DOHH2 (cell line): ENCODE data around the gene TPP1.

Experiments used
- H3F3A ChIP-seq: fragments of 200-600 bp; sonication (generic), shearing (Covaris generic); 2 replicates; pipeline ENCODE4 v1.6.0; 2016; ENCODE audit warnings: antibody characterized with exemption, mild to moderate bottlenecking; ENCODE audit not compliant: control insufficient read depth, insufficient read depth
- H3K27ac ChIP-seq: fragments of 200-600 bp; sonication (generic); 2 replicates; pipeline ENCODE4 v1.5.1; 2014; ENCODE audit warnings: low read depth, mild to moderate bottlenecking, low read length, moderate library complexity
- H3K27me3 ChIP-seq: fragments of 200-600 bp; sonication (generic); 2 replicates; pipeline ENCODE4 v1.6.1; 2014; ENCODE audit warnings: mild to moderate bottlenecking, low read length, mixed read lengths; ENCODE audit not compliant: control insufficient read depth
- H3K36me3 ChIP-seq: fragments of 200-600 bp; sonication (generic); 2 replicates; pipeline ENCODE4 v1.6.1; 2014; ENCODE audit warnings: mild to moderate bottlenecking, low read length, moderate library complexity, mixed read lengths; ENCODE audit not compliant: control insufficient read depth
- H3K4me1 ChIP-seq: fragments of 200-600 bp; sonication (generic); 2 replicates; pipeline ENCODE4 v1.6.1; 2014; ENCODE audit warnings: mild to moderate bottlenecking, low read length, mixed read lengths; ENCODE audit not compliant: control insufficient read depth
- H3K4me2 ChIP-seq: fragments of 200-600 bp; sonication (generic); 2 replicates; pipeline ENCODE4 v1.6.0; 2014; ENCODE audit warnings: mild to moderate bottlenecking, low read length, moderate library complexity
- H3K4me3 ChIP-seq: fragments of 200-600 bp; sonication (generic); 2 replicates; pipeline ENCODE4 v1.5.1; 2014; ENCODE audit warnings: mild to moderate bottlenecking, low read length, mixed read lengths
- H3K79me2 ChIP-seq: fragments of 200-600 bp; sonication (generic); 2 replicates; pipeline ENCODE4 v1.6.1; 2014; ENCODE audit warnings: mild to moderate bottlenecking, low read length, mixed read lengths; ENCODE audit not compliant: control insufficient read depth
- H3K9me2 ChIP-seq: fragments of 200-600 bp; sonication (generic); replicated peaks from 2 replicates; pipeline ENCODE4 v1.6.1; 2014; ENCODE audit warnings: mild to moderate bottlenecking, low read length, mixed read lengths; ENCODE audit not compliant: control insufficient read depth
- H3K9me3 ChIP-seq: fragments of 200-600 bp; sonication (generic); 2 replicates; pipeline ENCODE4 v1.6.1; 2014; ENCODE audit warnings: antibody characterized with exemption, low read length, mixed read lengths; ENCODE audit not compliant: control insufficient read depth, insufficient read depth
- H4K20me1 ChIP-seq: fragments of 200-600 bp; sonication (generic); 2 replicates; pipeline ENCODE4 v1.6.0; 2014; ENCODE audit warnings: low read depth, mild to moderate bottlenecking, antibody characterized with exemption, low read length, moderate library complexity; ENCODE audit not compliant: control insufficient read depth, insufficient read depth
- EZH2phosphoT487 ChIP-seq: fragments of 200-600 bp; sonication (generic); IDR thresholded peaks from 2 replicates; pipeline ENCODE4 v1.6.1; 2017; ENCODE audit warnings: borderline replicate concordance, mild to moderate bottlenecking, antibody characterized with exemption, low read length, moderate library complexity, mixed read lengths
- TF ChIP-seq, protein P1 (sequence below): fragments of 200-600 bp; sonication (generic); IDR thresholded peaks from one replicate; pipeline ENCODE4 v1.5.1; 2014; ENCODE audit warnings: antibody characterized with exemption, mild to moderate bottlenecking, low read depth, low read length; ENCODE audit not compliant: poor library complexity, severe bottlenecking

Gene TPP1

DNA sequence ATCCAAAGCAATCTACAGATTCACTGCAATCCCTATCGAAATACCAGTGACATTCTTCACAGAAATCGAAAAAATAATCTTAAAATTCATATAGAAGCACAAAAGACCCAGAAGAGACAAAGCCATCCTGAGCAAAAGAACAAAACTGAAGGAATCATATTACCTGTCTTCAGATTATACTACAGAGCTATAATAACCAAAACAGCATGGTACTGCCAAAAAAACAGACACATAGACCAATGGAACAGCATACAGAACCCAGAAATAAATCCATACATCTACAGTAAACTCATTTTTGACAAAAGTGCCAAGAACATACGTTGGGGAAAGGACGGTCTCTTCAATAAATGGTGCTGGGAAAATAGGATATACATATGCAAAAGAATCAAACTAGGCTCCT lies 34.7 kb downstream of the TPP1 start:
- no peak overlapping the region for H3K27ac ChIP-seq
- peaks cover 13% of the 10 kb centered on the region for H3K36me3 ChIP-seq
- H4K20me1 ChIP-seq, result no peaks in the 10 kb centered on the region
- no peaks in the 10 kb centered on the region for H3K9me2 ChIP-seq
- H3F3A ChIP-seq, result 0 out of 2 replicates have a peak, but pooled peaks cover 4% of the 10 kb centered on the region
- H3K4me1 ChIP-seq, result no peaks in the 10 kb centered on the region
- H3K4me3 ChIP-seq, result no peak overlapping the region
- no peak overlapping the region for H3K4me2 ChIP-seq
- H3K27me3 ChIP-seq, result no peaks in the 10 kb centered on the region
- peaks cover 27% of the 10 kb centered on the region for H3K79me2 ChIP-seq
- H3K9me3 ChIP-seq, result peaks cover 14% of the 10 kb centered on the region
- TF ChIP-seq, protein P1, sequence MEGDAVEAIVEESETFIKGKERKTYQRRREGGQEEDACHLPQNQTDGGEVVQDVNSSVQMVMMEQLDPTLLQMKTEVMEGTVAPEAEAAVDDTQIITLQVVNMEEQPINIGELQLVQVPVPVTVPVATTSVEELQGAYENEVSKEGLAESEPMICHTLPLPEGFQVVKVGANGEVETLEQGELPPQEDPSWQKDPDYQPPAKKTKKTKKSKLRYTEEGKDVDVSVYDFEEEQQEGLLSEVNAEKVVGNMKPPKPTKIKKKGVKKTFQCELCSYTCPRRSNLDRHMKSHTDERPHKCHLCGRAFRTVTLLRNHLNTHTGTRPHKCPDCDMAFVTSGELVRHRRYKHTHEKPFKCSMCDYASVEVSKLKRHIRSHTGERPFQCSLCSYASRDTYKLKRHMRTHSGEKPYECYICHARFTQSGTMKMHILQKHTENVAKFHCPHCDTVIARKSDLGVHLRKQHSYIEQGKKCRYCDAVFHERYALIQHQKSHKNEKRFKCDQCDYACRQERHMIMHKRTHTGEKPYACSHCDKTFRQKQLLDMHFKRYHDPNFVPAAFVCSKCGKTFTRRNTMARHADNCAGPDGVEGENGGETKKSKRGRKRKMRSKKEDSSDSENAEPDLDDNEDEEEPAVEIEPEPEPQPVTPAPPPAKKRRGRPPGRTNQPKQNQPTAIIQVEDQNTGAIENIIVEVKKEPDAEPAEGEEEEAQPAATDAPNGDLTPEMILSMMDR, result no peak
- TF ChIP-seq EZH2phosphoT487, result no peak

DNA sequence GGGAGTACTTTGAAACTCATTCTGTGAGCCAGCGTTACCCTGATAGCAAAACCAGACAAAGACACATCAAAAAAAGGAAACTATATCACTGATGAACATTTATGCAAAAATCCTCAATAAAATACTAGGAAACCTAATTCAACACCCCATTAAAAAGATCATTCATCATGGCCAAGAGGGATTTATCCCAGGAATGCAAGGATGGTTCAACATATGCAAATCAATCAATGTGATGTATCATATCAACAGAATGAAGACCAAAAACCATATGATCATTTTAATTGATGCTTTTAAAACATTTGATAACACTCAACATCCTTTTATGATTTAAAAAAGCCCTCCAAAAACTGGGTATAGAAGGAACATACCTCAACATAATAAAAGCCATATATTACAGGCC lies 35.6 kb downstream of the TPP1 start:
- no peaks in the 10 kb centered on the region for H3K4me1 ChIP-seq
- no peaks in the 10 kb centered on the region for H3F3A ChIP-seq
- H3K9me3 ChIP-seq, result peaks cover 14% of the 10 kb centered on the region
- H3K4me2 ChIP-seq, result no peak overlapping the region
- peaks cover 13% of the 10 kb centered on the region for H3K36me3 ChIP-seq
- H3K27me3 ChIP-seq, result no peaks in the 10 kb centered on the region
- H3K27ac ChIP-seq, result no peak overlapping the region
- H3K9me2 ChIP-seq, result no peaks in the 10 kb centered on the region
- H3K4me3 ChIP-seq, result no peak overlapping the region
- H4K20me1 ChIP-seq, result no peaks in the 10 kb centered on the region
- peaks cover 27% of the 10 kb centered on the region for H3K79me2 ChIP-seq
- TF ChIP-seq, protein P1, result no peak
- no peak for TF ChIP-seq EZH2phosphoT487

DNA sequence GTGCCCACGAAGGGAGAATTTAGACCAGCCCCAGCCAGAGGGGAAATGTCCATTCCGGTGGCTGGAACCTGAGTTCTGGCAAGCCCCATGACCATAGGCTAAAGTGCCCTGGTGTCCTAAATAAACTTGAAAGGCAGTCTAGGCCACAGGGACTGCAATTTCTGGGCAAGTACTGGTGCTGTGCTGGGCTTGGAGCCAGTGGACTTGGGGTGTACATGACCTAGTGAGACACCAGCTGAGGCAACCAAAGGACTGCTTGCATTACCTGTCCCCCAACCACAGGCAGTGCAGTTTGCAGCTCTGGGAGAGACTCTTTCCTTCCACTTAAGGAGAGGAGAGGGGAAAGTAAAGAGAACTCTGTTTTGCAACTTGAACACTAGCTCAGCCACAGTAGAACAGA lies 39.5 kb downstream of the TPP1 start:
- TF ChIP-seq, protein P1, result no peak
- no peak for TF ChIP-seq EZH2phosphoT487
- Histone ChIP-seq H3K79me2 (peaks cover 25% of the 10 kb centered on the region), H3K9me2 (no peaks in the 10 kb centered on the region), H3F3A (0 out of 2 replicates have a peak, but pooled peaks cover 2% of the 10 kb centered on the region), H3K4me1 (no peaks in the 10 kb centered on the region), H4K20me1 (no peaks in the 10 kb centered on the region), H3K27ac (no peak overlapping the region), H3K27me3 (no peaks in the 10 kb centered on the region), H3K4me2 (no peak overlapping the region), H3K9me3 (peaks cover 13% of the 10 kb centered on the region), H3K36me3 (peaks cover 10% of the 10 kb centered on the region; the same call in 1 of the 2 replicates), H3K4me3 (no peak overlapping the region)

DNA sequence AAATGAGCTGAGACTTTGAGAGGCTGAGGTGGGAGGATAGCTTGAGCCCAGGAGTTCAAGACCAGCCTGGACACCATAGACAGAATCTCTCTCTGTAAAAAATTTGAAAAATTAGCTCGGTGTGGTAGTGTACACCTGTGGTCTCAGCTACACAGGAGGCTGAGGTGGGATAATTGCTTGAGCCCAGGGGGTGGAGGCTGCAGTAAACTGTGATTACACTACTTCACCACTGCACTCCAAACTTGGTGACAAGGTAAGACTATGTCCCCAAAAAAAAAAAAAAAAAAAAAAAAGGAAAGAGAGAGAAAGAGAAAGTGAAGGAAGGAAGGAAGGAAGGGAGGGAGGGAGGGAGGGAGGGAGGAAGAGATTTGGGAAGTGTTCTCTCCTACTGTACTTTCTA lies 41.1 kb downstream of the TPP1 start:
- Histone ChIP-seq H3K9me2 (no peaks in the 10 kb centered on the region), H3K4me3 (no peak overlapping the region), H3K36me3 (0 out of 2 replicates have a peak, but pooled peaks cover 4% of the 10 kb centered on the region), H3F3A (0 out of 2 replicates have a peak, but pooled peaks cover 2% of the 10 kb centered on the region), H3K4me2 (no peak overlapping the region), H4K20me1 (no peaks in the 10 kb centered on the region), H3K9me3 (no peaks in the 10 kb centered on the region; the same call in 1 of the 2 replicates), H3K27ac (no peak overlapping the region), H3K4me1 (no peaks in the 10 kb centered on the region), H3K79me2 (peaks cover 11% of the 10 kb centered on the region), H3K27me3 (no peaks in the 10 kb centered on the region)
- TF ChIP-seq, protein P1, result no peak
- no peak for TF ChIP-seq EZH2phosphoT487
